ENCODE data around the gene UBE2E3.
"Not testable (repeated sequence)": the region's sequence is repeated elsewhere in the genome, so short reads cannot be mapped to it uniquely, and the experiment has no call there.

Gene UBE2E3

GRCh38 chr2:181077128-181077709 lies 96.8 kb downstream of the UBE2E3 start:
- no peak for DNase-seq

GRCh38 chr2:181083140-181083539 lies 102.7 kb downstream of the UBE2E3 start:
- no peak for DNase-seq

- DNase-seq = no peak
Measured at GRCh38 chr2:181085734-181086133, 105.3 kb downstream of the UBE2E3 start.

GRCh38 chr2:181091920-181092319 lies 111.5 kb downstream of the UBE2E3 start:
- not testable (repeated sequence) for DNase-seq

- DNase-seq = no peak
Measured at GRCh38 chr2:181095486-181095885, 115.1 kb downstream of the UBE2E3 start.

GRCh38 chr2:181103659-181104058 lies 123.3 kb downstream of the UBE2E3 start:
- DNase-seq = no peak

- DNase-seq = no peak
Measured at GRCh38 chr2:181104512-181105115, 124.2 kb downstream of the UBE2E3 start.

GRCh38 chr2:181105562-181105961 lies 125.2 kb downstream of the UBE2E3 start:
- no peak for DNase-seq

- no peak for DNase-seq
Measured at GRCh38 chr2:181106229-181106628, 125.8 kb downstream of the UBE2E3 start.

GRCh38 chr2:181106789-181107627 lies 126.6 kb downstream of the UBE2E3 start:
- no peak for DNase-seq

- no peak for DNase-seq
Measured at GRCh38 chr2:181107628-181107945, 127.2 kb downstream of the UBE2E3 start.

- DNase-seq = no peak
Measured at GRCh38 chr2:181111059-181111458, 130.7 kb downstream of the UBE2E3 start.

- DNase-seq = no peak
Measured at GRCh38 chr2:181112916-181113315, 132.5 kb downstream of the UBE2E3 start.
